WTC11 (cell line): ENCODE measurements around the gene AKAP6. TPM values are rescaled to one million over a fixed set of nuclear protein-coding genes. Genes with fewer than 3 reads are reported as not detected.

ENCODE experiments used
- ATAC-seq: fragments of 200-7000 bp; cut with Tn5 transposase; 2 replicates; pipeline ENCODE4 v1.10.0; 2021; ENCODE audit warnings: mild to moderate bottlenecking, moderate library complexity
- CTCF ChIA-PET: fragments of 300-600 bp; sonication (Branson Sonifier 250); formaldehyde crosslinking; loops from one replicate; lab custom pipeline; 2021; ENCODE audit warnings: antibody characterized with exemption; lab: Charles Lee
- POLR2A ChIA-PET: fragments of 350-600 bp; sonication (Branson Sonifier 250); formaldehyde crosslinking; loops from one replicate; lab custom pipeline; 2021; ENCODE audit warnings: antibody characterized with exemption; lab: Charles Lee
- DNase-seq: peaks from one replicate; pipeline ENCODE4 v3.0.0; 2021; ENCODE audit warnings: low spot score
- H3K27ac Mint-ChIP-seq: 2 replicates; pipeline ENCODE4 v1.8.0; 2021; ENCODE audit warnings: mixed read lengths
- H3K27me3 Mint-ChIP-seq: 2 replicates; pipeline ENCODE4 v1.8.0; 2021; ENCODE audit warnings: low read depth, mild to moderate bottlenecking, moderate library complexity, mixed read lengths
- H3K36me3 Mint-ChIP-seq: 2 replicates; pipeline ENCODE4 v1.8.0; 2021; ENCODE audit warnings: mixed read lengths
- H3K4me1 Mint-ChIP-seq: 2 replicates; pipeline ENCODE4 v1.8.0; 2022; ENCODE audit warnings: mixed read lengths
- H3K4me3 Mint-ChIP-seq: 2 replicates; pipeline ENCODE4 v1.8.0; 2021; ENCODE audit warnings: mild to moderate bottlenecking, moderate library complexity, mixed read lengths
- H3K9me3 Mint-ChIP-seq: 2 replicates; pipeline ENCODE4 v1.8.0; 2021; ENCODE audit warnings: mixed read lengths
- CBFB ChIP-seq: sonication (generic); formaldehyde crosslinking; IDR thresholded peaks from 2 replicates; pipeline ENCODE4 v1.8.1; 2022; ENCODE audit warnings: mild to moderate bottlenecking, low read depth, missing genetic modification reagents
- ELF4 ChIP-seq: sonication (generic); formaldehyde crosslinking; IDR thresholded peaks from 2 replicates; pipeline ENCODE4 v1.8.1; 2022; ENCODE audit warnings: low read depth, mild to moderate bottlenecking, moderate library complexity, missing genetic modification reagents
- EMX1 ChIP-seq: fragments of 250-450 bp; sonication (Bioruptor Pico); IDR thresholded peaks from 2 replicates; pipeline ENCODE4 v1.8.0; 2021; ENCODE audit warnings: mild to moderate bottlenecking
- ERG ChIP-seq: fragments of 250-450 bp; sonication (Bioruptor Pico); IDR thresholded peaks from 2 replicates; pipeline ENCODE4 v1.8.0; 2021; ENCODE audit warnings: mild to moderate bottlenecking
- IRF1 ChIP-seq: sonication (generic); formaldehyde crosslinking; IDR thresholded peaks from 2 replicates; pipeline ENCODE4 v1.8.0; 2023; ENCODE audit warnings: missing genetic modification reagents
- OVOL2 ChIP-seq: fragments of 250-450 bp; sonication (Bioruptor Pico); IDR thresholded peaks from 2 replicates; pipeline ENCODE4 v1.9.0; 2021; ENCODE audit warnings: mild to moderate bottlenecking, borderline replicate concordance
- PRRX2 ChIP-seq: fragments of 250-450 bp; sonication (Bioruptor Pico); IDR thresholded peaks from 2 replicates; pipeline ENCODE4 v1.8.0; 2021; ENCODE audit warnings: mild to moderate bottlenecking
- ZBTB21 ChIP-seq: sonication (generic); formaldehyde crosslinking; IDR thresholded peaks from 2 replicates; pipeline ENCODE4 v1.8.1; 2023; ENCODE audit warnings: mild to moderate bottlenecking, missing genetic modification reagents, borderline replicate concordance
- ZNF121 ChIP-seq: sonication (generic); formaldehyde crosslinking; IDR thresholded peaks from 2 replicates; pipeline ENCODE4 v1.8.0; 2023; ENCODE audit warnings: missing genetic modification reagents
- ZNF263 ChIP-seq: sonication (generic); formaldehyde crosslinking; IDR thresholded peaks from 2 replicates; pipeline ENCODE4 v1.8.1; 2022; ENCODE audit warnings: low read depth, mild to moderate bottlenecking, moderate library complexity, missing genetic modification reagents
- ZNF281 ChIP-seq: sonication (generic); formaldehyde crosslinking; IDR thresholded peaks from 2 replicates; pipeline ENCODE4 v1.8.0; 2023; ENCODE audit warnings: mild to moderate bottlenecking, missing genetic modification reagents
- ZNF671 ChIP-seq: fragments of 250-450 bp; sonication (Bioruptor Pico); IDR thresholded peaks from 2 replicates; pipeline ENCODE4 v1.8.0; 2021; ENCODE audit warnings: mild to moderate bottlenecking
- total RNA-seq: library from RNA; stranded (reverse); gene quantifications from 3 replicates; pipeline ENCODE4 v1.2.3, GENCODE V29; 2021
- TF ChIP-seq, protein P1 (sequence below): sonication (generic); formaldehyde crosslinking; IDR thresholded peaks from 2 replicates; pipeline ENCODE4 v1.8.1; 2023; ENCODE audit warnings: mild to moderate bottlenecking, missing genetic modification reagents, borderline replicate concordance

AKAP6 gene
- total RNA-seq, 1 experiment from 2014 or later: 0.63 TPM

DNA sequence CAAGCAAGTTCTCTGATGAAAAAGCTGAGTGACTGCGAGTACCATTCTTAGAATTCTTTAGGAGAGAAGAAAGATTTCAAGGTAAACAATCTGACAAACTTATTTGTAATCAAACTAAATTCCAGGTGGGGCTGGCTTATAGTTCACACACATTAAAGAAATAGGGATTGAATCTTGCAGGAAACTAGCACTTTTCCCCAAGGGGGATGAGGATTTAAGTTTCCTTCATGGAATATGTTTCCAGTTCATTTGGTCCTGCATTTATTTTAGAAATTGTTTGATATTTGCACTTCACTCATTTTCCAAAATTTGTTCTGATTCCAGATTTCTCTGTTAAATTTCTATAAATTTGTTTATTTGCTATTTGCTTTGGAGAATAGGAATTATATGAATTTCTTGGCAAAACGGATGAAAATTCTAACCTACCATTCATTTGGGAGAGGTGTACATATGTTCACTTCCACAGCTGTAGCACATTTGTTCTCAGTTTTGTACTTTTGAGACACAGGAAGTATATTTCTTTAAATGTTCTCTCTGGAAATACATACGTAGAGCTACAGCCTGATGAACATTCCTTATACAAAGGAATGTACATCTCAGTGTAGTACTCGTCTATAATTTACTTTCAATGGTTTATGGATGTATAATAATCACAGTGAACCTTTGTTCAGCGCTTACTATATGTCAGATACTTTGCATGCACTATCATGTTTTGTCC lies 145.5 kb downstream of the AKAP6 start (continued):
- no peak for TF ChIP-seq ZNF281 (CRISPR knock-in tag)
- no peak for TF ChIP-seq ZBTB21 (CRISPR knock-in tag)
- TF ChIP-seq ZNF121 (CRISPR knock-in tag): no peak
- TF ChIP-seq, protein P1, sequence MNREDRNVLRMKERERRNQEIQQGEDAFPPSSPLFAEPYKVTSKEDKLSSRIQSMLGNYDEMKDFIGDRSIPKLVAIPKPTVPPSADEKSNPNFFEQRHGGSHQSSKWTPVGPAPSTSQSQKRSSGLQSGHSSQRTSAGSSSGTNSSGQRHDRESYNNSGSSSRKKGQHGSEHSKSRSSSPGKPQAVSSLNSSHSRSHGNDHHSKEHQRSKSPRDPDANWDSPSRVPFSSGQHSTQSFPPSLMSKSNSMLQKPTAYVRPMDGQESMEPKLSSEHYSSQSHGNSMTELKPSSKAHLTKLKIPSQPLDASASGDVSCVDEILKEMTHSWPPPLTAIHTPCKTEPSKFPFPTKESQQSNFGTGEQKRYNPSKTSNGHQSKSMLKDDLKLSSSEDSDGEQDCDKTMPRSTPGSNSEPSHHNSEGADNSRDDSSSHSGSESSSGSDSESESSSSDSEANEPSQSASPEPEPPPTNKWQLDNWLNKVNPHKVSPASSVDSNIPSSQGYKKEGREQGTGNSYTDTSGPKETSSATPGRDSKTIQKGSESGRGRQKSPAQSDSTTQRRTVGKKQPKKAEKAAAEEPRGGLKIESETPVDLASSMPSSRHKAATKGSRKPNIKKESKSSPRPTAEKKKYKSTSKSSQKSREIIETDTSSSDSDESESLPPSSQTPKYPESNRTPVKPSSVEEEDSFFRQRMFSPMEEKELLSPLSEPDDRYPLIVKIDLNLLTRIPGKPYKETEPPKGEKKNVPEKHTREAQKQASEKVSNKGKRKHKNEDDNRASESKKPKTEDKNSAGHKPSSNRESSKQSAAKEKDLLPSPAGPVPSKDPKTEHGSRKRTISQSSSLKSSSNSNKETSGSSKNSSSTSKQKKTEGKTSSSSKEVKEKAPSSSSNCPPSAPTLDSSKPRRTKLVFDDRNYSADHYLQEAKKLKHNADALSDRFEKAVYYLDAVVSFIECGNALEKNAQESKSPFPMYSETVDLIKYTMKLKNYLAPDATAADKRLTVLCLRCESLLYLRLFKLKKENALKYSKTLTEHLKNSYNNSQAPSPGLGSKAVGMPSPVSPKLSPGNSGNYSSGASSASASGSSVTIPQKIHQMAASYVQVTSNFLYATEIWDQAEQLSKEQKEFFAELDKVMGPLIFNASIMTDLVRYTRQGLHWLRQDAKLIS (CRISPR knock-in tag): no peak
- TF ChIP-seq OVOL2 (CRISPR knock-in tag): no peak
- TF ChIP-seq IRF1 (CRISPR knock-in tag): no peak
- TF ChIP-seq EMX1: no peak
- TF ChIP-seq CBFB (CRISPR knock-in tag): no peak
- no peak for TF ChIP-seq ERG (CRISPR knock-in tag)

- TF ChIP-seq ZNF671 (no peak), ELF4 (CRISPR knock-in tag) (no peak), PRRX2 (CRISPR knock-in tag) (no peak), ERG (CRISPR knock-in tag) (no peak), ZNF263 (CRISPR knock-in tag) (no peak), ZNF281 (CRISPR knock-in tag) (no peak), CBFB (CRISPR knock-in tag) (no peak)
- CTCF ChIA-PET: no interaction called here
- Mint-ChIP-seq H3K4me3 (no peak overlapping the region), H3K27ac (no peak overlapping the region), H3K27me3 (no peaks in the 10 kb centered on the region; the same call in 1 of the 2 replicates), H3K9me3 (no peaks in the 10 kb centered on the region), H3K36me3 (no peaks in the 10 kb centered on the region), H3K4me1 (peaks cover 27% of the 10 kb centered on the region)
- POLR2A ChIA-PET: no interaction called here
- ATAC-seq (no peak), DNase-seq (no peak)
Measured at GRCh38 chr14:32476532-32476931, 147.4 kb downstream of the AKAP6 start.
